Inflammatory macrophage (primary cell): Measurements from ENCODE around the gene IGSF9.
"Not testable (repeated sequence)": the region's sequence is repeated elsewhere in the genome, so short reads cannot be mapped to it uniquely, and the experiment has no call there.

ENCODE experiments used
- DNase-seq, 2 donors: peaks; one replicate each; pipeline ENCODE4 v3.0.0-alpha.2; 2020 to 2022

Gene IGSF9

GRCh38 chr1:159918352-159919200 is 26.8 kb downstream of the IGSF9 start:
- DNase-seq, result no peak

- no peak for DNase-seq
These were observed 27.7 kb downstream of the IGSF9 start for GRCh38 chr1:159917533-159918351.

GRCh38 chr1:159916242-159917051 is 29.0 kb downstream of the IGSF9 start:
- no peak for DNase-seq

DNA sequence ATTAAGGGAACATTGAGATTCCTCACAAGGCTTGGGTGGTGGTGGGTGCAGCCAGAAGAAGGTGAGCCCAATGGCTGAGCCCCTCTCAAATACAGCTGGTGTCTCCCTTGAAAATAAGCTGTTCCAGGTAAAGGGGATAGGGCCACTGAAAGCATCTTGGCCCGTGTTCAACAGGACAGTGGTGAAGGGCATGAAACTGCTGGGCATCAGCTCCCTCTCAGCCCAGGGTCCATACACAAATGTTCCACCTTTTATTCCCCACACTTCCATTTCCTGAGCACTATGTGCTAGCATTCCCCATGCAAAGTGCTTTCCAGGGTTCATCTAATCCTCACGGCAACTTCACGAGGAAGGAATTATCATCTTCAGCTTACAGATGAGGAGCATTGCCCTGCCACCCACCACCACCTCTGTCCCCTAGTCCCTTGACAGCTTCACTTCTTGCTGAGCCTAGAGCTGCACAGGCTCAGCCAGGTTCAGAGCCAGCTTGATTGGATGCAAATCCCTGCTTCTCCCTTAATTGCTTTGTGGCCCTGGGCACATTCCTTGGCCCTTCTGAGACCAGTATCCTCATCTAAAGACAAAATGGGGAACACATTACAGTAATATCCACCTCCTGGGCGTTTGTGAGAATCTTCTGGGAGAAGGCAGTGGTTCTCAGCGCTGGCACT is 29.7 kb downstream of the IGSF9 start:
- no peak for DNase-seq

DNA sequence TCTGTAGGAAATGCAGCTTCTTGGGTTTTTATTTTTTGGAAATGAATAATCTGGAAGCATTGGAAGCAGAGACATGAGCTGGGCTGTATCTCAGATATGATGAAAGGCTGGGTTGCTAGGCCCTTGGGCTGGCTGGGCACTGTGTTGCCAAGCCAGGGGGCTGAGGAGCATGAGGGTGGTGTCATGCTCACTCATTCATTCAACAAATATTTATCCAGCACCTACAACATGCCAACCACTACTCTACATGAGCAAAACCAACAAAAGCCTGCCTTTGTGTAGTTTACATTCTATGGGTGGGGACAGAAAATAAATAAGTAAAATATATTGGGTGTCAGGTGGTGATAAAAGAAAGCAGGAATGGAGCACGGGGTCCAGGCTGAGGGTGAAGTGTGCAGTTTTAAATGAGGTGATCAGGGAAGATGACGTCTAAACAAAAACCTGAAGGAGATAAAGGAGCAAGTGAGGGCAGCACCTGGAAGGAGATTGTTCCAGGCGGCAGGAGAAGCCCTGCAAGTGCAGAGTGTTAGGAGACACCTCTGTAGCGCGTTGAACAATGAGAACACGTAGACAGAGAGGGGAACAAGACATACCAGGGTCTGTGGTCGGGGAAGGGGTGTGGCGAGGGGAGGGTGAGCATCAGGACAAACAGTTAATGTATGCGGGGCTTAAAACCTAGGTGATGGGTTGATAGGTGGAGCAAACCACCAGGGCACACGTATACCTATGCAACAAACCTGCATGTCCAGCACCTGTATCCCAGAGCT is 31.0 kb downstream of the IGSF9 start:
- no peak for DNase-seq

DNA sequence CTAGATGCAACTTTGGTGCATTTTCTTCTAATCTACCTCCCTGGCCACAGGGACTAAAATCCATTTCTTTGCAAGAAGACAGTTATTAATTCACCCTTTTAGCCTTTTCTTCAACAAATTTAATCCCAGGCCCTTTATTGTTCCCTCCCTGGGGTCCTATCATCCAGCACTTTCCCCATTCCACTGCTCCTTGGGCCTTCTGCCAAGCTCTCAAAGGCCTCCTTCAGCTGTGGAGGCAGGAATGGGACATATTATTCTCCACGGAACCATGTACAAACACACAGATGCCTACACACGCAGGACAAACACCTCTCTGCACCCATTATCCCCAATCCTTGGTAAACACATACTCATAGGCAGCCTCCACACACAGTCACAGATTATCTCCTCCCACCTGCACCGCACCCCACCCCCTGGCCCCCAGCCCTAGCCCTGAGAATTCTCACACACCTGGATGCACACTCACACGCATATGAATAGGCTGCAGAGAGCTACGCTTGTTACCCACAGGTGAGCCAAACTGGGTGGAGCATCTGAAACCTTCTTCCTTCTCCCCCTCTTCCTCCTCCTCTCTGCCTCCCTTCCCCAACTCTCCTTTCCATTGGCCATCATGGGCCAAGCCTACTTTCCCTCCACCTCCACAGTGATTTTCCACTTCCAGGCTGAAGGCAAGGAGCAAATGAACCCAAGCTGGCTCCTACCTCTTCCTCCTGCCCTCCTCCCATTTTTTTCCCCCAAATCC is 31.8 kb downstream of the IGSF9 start:
- DNase-seq, result no peak

- DNase-seq, result peak in 1 of 2 donors; percentile 34
These were observed 33.9 kb downstream of the IGSF9 start for GRCh38 chr1:159911326-159912070.

GRCh38 chr1:159908031-159908940 is 37.1 kb downstream of the IGSF9 start:
- no peak for DNase-seq

DNA sequence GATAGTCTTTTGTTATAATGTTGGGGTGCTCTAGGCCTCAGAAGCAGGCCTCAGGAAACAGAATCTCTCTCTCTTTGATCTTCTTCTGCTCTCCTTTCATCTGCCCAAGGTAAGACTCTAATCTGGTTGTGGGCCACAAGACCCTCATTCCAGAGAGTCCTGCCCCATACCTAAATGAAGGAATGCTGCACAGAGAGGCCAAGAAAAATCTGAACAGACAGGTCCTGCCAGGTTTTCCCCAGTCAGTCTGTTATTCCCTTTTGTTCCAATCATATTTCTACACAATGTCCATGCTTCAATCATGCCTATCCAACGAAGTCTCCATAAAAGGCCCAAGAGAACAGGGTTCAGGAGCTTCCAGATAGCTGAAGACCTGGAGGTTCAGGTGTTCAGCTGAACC is 38.5 kb downstream of the IGSF9 start:
- DNase-seq, result no peak

GRCh38 chr1:159904036-159904435 is 41.4 kb downstream of the IGSF9 start:
- not testable (repeated sequence) for DNase-seq

DNA sequence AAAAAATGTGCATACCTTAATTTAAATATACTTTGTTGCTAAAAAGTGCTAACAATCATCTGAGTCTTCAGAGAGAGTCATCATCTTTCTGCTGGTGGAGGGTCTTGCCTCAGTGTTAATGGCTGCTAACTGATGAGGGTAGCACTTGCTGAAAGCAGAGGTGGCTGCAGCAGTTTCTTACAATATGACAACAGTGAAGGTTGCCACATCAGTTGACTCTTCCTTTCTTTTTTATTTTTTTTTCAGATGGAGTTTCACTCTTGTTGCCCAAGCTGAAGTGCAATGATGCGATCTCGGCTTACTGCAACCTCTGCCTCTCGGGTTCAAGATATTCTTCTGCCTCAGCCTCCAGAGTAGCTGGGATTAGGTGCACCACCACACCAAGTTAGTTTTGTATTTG is 42.9 kb downstream of the IGSF9 start:
- DNase-seq, result peak; percentile 25 to 50

DNA sequence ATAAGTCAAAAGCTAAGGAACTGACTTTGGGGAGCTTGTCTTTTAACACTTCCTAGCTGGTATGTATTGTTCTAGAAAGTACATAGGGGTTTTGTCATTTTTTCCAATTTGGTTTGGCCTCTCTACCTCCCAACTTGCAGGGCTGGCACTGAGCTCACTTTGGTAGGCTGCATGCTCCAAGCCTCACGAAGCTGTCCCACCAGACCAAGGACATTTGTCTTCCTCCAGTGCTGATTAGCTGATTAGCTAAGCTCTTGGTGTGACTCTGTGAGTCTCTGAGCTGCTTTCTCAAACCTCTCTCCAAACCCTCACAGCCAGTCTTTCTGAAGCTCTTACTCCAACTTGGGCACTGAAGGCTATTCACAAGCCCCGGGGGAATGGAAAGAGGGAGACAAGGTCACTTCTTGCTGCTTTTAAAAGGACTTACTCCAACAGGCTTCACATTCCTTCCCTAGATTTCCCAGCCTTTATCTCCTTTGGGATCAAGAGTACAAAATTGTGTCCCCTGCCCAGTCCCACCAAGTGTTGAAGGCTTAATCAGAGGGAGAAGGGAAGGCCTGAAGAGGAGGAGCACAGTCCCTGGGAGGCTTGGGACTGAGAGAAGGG is 44.6 kb downstream of the IGSF9 start:
- DNase-seq, result no peak

GRCh38 chr1:159900086-159900680 is 45.2 kb downstream of the IGSF9 start, which contains the start of gene CFAP45:
TSS of gene CFAP45 (minus strand) at chr1:159900165. CDS start at chr1:159900098, 67 bp downstream.
- DNase-seq, result peak; percentile 72 to 81

- not testable (repeated sequence) for DNase-seq
These were observed 45.8 kb downstream of the IGSF9 start for GRCh38 chr1:159899634-159900033.

DNA sequence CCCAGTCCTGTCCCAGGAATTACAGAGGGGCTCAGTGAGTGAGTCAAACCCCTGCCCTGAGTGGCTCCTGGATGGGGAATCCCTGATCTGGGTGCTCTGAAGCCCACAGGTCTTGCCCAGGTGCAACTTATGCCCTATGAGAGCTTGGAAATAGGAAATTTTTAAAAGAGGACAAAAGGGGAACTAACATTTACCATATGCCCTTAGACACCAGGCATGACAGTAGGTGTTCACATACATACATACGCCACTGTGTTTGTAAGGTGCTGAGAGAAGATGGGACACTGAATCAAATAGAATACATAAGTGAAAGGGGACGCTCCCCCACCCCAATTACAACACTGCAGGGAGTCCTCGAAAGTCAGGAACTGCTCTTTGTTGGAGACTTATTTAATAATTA is 46.9 kb downstream of the IGSF9 start:
- no peak for DNase-seq

- DNase-seq, result peak; percentile 76 to 78
These were observed 47.5 kb downstream of the IGSF9 start for GRCh38 chr1:159897962-159898361.

DNA sequence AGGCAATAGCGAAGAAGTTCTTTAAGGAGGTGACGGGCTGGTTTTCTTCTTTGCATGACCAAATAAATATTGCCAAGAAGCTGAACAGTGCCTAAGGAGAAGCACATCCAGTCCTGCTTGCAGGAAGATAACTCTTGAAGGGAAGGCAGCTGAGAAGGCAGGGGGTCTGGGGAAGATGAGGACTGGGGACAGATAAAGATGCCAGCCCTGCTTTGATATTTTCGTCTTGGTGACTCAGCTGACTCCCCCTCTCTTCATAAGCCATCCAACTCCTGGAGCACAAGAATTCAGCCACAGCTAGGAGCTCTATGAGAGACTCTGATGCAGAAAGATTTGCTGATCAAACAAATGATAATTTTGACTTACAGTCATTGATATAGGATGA is 48.9 kb downstream of the IGSF9 start:
- no peak for DNase-seq
